ENCODE measurements around the gene CPE. TPM values are rescaled to one million over a fixed set of nuclear protein-coding genes. Genes with fewer than 3 reads are reported as not detected.

CPE gene
- total RNA-seq, 2 experiments from 2014 or later, result not detected

- H3K27ac ChIP-seq (ENCODE audit: low read depth, low read length, poor library complexity, severe bottlenecking), result no peak overlapping the region
- H4K20me1 ChIP-seq (ENCODE audit: insufficient read depth, low read length), result no peaks in the 10 kb centered on the region
- POLR2A ChIA-PET, result interaction anchor here (0.6 kb wide), 1 partner anchor 81 kb away, joined by 4 read pairs; no protein-coding TSS in a partner anchor
- CTCF ChIA-PET (ENCODE audit: unreplicated experiment), result no interaction called here
- H3K9me3 ChIP-seq (ENCODE audit: low read length), result no peaks in the 10 kb centered on the region
- no peak overlapping the region for H2AFZ ChIP-seq (ENCODE audit: low read length)
- intact Hi-C loops (cut with micrococcal nuclease; ENCODE audit: unreplicated experiment), result no loop called here
- no peaks in the 10 kb centered on the region for H3K4me1 ChIP-seq (ENCODE audit: insufficient read depth, low read length, poor library complexity, severe bottlenecking)
- H3K79me2 ChIP-seq (ENCODE audit: insufficient read depth, low read depth, low read length), result no peaks in the 10 kb centered on the region
- TF ChIP-seq CTCF (conservative IDR thresholded peaks at IDR 0.05; ENCODE audit: low read length) (no peak), EZH2phosphoT487 (IDR thresholded peaks at IDR 0.05; ENCODE audit: borderline replicate concordance, low read depth, low read length) (no peak)
- DNase-seq (ENCODE audit: low spot score), result no peak
- no peak overlapping the region for H3K4me2 ChIP-seq (ENCODE audit: low read length)
- H3K4me3 ChIP-seq (ENCODE audit: low read depth, low read length, poor library complexity, severe bottlenecking), result no peak overlapping the region
- H3K36me3 ChIP-seq (ENCODE audit: insufficient read depth, low read length), result no peaks in the 10 kb centered on the region
- no TSS peak for BruUV-seq (replicated peaks)
- no peaks in the 10 kb centered on the region for H3K9me2 ChIP-seq (ENCODE audit: insufficient read depth, low read length)
Observed at GRCh38 chr4:165378398-165378744, 437 bp upstream of the CPE start.

- TF ChIP-seq CTCF (conservative IDR thresholded peaks at IDR 0.05; ENCODE audit: low read length) (no peak), EZH2phosphoT487 (IDR thresholded peaks at IDR 0.05; ENCODE audit: borderline replicate concordance, low read depth, low read length) (no peak)
- BruUV-seq (replicated peaks), result no TSS peak
- DNase-seq (ENCODE audit: low spot score), result no peak
- intact Hi-C loops (cut with micrococcal nuclease; ENCODE audit: unreplicated experiment), result no loop called here
- Histone ChIP-seq H4K20me1 (ENCODE audit: insufficient read depth, low read length) (no peaks in the 10 kb centered on the region), H2AFZ (ENCODE audit: low read length) (no peak overlapping the region), H3K36me3 (ENCODE audit: insufficient read depth, low read length) (no peaks in the 10 kb centered on the region), H3K27ac (ENCODE audit: low read depth, low read length, poor library complexity, severe bottlenecking) (no peak overlapping the region), H3K4me1 (ENCODE audit: insufficient read depth, low read length, poor library complexity, severe bottlenecking) (no peaks in the 10 kb centered on the region), H3K9me3 (ENCODE audit: low read length) (no peaks in the 10 kb centered on the region), H3K4me2 (ENCODE audit: low read length) (no peak overlapping the region), H3K9me2 (ENCODE audit: insufficient read depth, low read length) (no peaks in the 10 kb centered on the region), H3K79me2 (ENCODE audit: insufficient read depth, low read depth, low read length) (no peaks in the 10 kb centered on the region), H3K4me3 (ENCODE audit: low read depth, low read length, poor library complexity, severe bottlenecking) (no peak overlapping the region)
- CTCF ChIA-PET (ENCODE audit: unreplicated experiment), result no interaction called here
- POLR2A ChIA-PET, result no interaction called here
Observed at GRCh38 chr4:165379678-165380064, 863 bp downstream of the CPE start.

GRCh38 chr4:165380805-165381204, 2.0 kb downstream of the CPE start:
- CTCF ChIA-PET (ENCODE audit: unreplicated experiment), result no interaction called here
- BruUV-seq (replicated peaks), result no TSS peak
- Histone ChIP-seq H3K27ac (ENCODE audit: low read depth, low read length, poor library complexity, severe bottlenecking) (no peak overlapping the region), H3K9me3 (ENCODE audit: low read length) (no peaks in the 10 kb centered on the region), H3K4me1 (ENCODE audit: insufficient read depth, low read length, poor library complexity, severe bottlenecking) (no peaks in the 10 kb centered on the region), H4K20me1 (ENCODE audit: insufficient read depth, low read length) (no peaks in the 10 kb centered on the region), H3K4me3 (ENCODE audit: low read depth, low read length, poor library complexity, severe bottlenecking) (no peak overlapping the region), H3K4me2 (ENCODE audit: low read length) (no peak overlapping the region), H3K36me3 (ENCODE audit: insufficient read depth, low read length) (no peaks in the 10 kb centered on the region), H3K79me2 (ENCODE audit: insufficient read depth, low read depth, low read length) (no peaks in the 10 kb centered on the region), H3K9me2 (ENCODE audit: insufficient read depth, low read length) (no peaks in the 10 kb centered on the region), H2AFZ (ENCODE audit: low read length) (no peak overlapping the region)
- intact Hi-C loops (cut with micrococcal nuclease; ENCODE audit: unreplicated experiment), result no loop called here
- no peak for DNase-seq (ENCODE audit: low spot score)
- POLR2A ChIA-PET, result interaction anchor here (0.6 to 1.1 kb wide), 2 partner anchors 51 to 58 kb away, joined by 3 to 5 read pairs; no protein-coding TSS in a partner anchor
- TF ChIP-seq EZH2phosphoT487 (IDR thresholded peaks at IDR 0.05; ENCODE audit: borderline replicate concordance, low read depth, low read length), result no peak
- TF ChIP-seq CTCF (conservative IDR thresholded peaks at IDR 0.05; ENCODE audit: low read length), result no peak
